Heart left ventricle (tissue), 13 donors: Measurements from ENCODE around the gene CTSA.

Experiments
- POLR2A ChIP-seq, 2 donors: fragments of 450-650 bp; IDR thresholded peaks; one replicate each; pipeline ENCODE4 v1.6.1; 2017; ENCODE audit warnings: antibody characterized with exemption in 2 of 2, mild to moderate bottlenecking in 2 of 2, moderate library complexity in 2 of 2
- TF ChIP-seq, protein P1 (sequence below), 12 donors: fragments of 200-600 bp; sonication (generic) in 4 of 12; IDR thresholded peaks; one replicate each; pipeline versions ENCODE4 v1.5.0 to v1.8.0; 2018 to 2022; ENCODE audit warnings: antibody characterized with exemption in 12 of 12, mild to moderate bottlenecking in 5 of 12
- donor health status: ischemic (EF 13 %, LVEDD 7.1; RV severe dilation, severe dysfunction).
- donor health status: DM: no; HTN: yes; CAD: no.
- donor health status: DM: no; HTN: no; CAD: no.
- donor health status: ischemic (EF 25% LVEDD 6.9; RV normal size, moderate dysfunction).
- donor health status: ischemic (EF 25% LVEDD 5.7; RV mildly dilated, moderate dysfunction).
- donor health status: ischemic (EF 35%, LVEDD 5.7; RV mildly dilated, moderate dysfunction).
- donor health status: nonischemic (EF 11% LVEDD 7.7; RV severe dilation, severe dysfunction).
- donor health status: DM: yes; HTN: yes; CAD: no.
- donor health status: PGD.
- donor health status: ischemic (EF 29% LVEDD 5.4; RV normal size, mild dysfunction).
- donor health status: nonischemic (EF 23%, LVEDD 6.1; RV moderate dilation, normal function).

DNA sequence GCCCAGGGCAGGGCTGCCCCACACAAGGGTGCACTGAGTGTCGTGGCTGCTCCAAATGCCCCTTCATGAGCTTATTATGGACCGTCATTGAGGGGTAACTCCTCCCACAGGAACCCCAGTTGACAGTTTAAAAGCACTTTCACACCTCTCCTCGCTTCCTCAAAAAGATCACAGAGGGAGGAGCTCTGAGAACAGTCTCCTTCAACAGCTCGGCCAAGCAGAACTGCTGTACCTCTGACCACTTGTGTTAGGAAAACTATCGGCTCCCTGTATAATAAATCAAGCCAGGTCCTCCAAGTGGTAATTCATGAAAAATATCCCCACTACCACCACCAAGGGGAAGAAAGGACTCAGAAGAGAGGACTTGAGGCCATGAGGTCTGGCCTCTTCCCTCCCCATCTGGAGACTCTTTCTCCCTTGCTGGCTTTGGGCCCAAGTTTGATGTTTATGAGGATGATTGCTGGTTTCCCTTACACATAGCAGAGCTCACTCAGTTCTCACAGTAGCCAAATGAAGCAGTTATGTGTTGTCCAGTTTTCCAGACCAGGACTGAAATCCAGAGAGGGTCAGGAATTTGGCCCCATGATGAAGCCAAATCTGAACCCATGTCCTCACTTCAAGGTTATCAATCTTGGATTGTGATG lies 48.8 kb upstream of the CTSA start:
- TF ChIP-seq POLR2A (IDR thresholded peaks at IDR 0.05) = no peak
- TF ChIP-seq, protein P1, sequence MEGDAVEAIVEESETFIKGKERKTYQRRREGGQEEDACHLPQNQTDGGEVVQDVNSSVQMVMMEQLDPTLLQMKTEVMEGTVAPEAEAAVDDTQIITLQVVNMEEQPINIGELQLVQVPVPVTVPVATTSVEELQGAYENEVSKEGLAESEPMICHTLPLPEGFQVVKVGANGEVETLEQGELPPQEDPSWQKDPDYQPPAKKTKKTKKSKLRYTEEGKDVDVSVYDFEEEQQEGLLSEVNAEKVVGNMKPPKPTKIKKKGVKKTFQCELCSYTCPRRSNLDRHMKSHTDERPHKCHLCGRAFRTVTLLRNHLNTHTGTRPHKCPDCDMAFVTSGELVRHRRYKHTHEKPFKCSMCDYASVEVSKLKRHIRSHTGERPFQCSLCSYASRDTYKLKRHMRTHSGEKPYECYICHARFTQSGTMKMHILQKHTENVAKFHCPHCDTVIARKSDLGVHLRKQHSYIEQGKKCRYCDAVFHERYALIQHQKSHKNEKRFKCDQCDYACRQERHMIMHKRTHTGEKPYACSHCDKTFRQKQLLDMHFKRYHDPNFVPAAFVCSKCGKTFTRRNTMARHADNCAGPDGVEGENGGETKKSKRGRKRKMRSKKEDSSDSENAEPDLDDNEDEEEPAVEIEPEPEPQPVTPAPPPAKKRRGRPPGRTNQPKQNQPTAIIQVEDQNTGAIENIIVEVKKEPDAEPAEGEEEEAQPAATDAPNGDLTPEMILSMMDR (IDR thresholded peaks at IDR 0.05) = no peak
